A549 (cell line): ENCODE results near the gene COL26A1. TPM values are rescaled to one million over a fixed set of nuclear protein-coding genes. Genes with fewer than 3 reads are reported as not detected.

Experiments used
- ATAC-seq, 2 experiments: fragments of 200-7000 bp in 1 of 2; fragments of >200 bp in 1 of 2; cut with Nextera tagmentation in 1 of 2; cut with Tn5 transposase in 1 of 2; 3 replicates each; pipeline versions ENCODE4 v1.8.0 to v1.9.1; 2018 to 2020; ENCODE audit warnings: mild to moderate bottlenecking in 1 of 2, moderate library complexity in 1 of 2
- CTCF ChIA-PET: fragments of 300-600 bp; sonication (Branson Sonifier 250); formaldehyde crosslinking; extraction: SDS; loops from one replicate; lab custom pipeline; 2021; ENCODE audit warnings: antibody characterized with exemption, inconsistent platforms; lab: Yijun Ruan, JAX
- POLR2A ChIA-PET: fragments of 350-600 bp; formaldehyde crosslinking; extraction: SDS; loops from one replicate; lab custom pipeline; 2021; ENCODE audit warnings: antibody characterized with exemption, inconsistent platforms; lab: Yijun Ruan, JAX
- DNase-seq, 2 experiments: peaks; one replicate each; pipeline versions ENCODE4 v3.0.0 to v3.0.0-alpha.2; 2011 to 2016; ENCODE audit warnings: low read depth in 1 of 2, low spot score in 1 of 2
- FAIRE-seq: peaks from 2 replicates; lab custom pipeline; 2011; peaks lifted over from hg19 to GRCh38; lab: Jason Lieb, UNC
- H3K27ac ChIP-seq, 2 experiments: fragments of >200 bp; sonication (Bioruptor Twin); formaldehyde crosslinking; 3 replicates each; pipeline ENCODE4 v1.5.1; 2016 to 2017
- H3K4me1 ChIP-seq: fragments of >200 bp; sonication (Bioruptor Twin); formaldehyde crosslinking; 3 replicates; pipeline ENCODE4 v1.6.1; 2016
- H3K4me2 ChIP-seq: fragments of >200 bp; sonication (Bioruptor Twin); formaldehyde crosslinking; 3 replicates; pipeline ENCODE4 v1.6.1; 2016
- H3K4me3 ChIP-seq: fragments of >200 bp; sonication (Bioruptor Twin); formaldehyde crosslinking; 3 replicates; pipeline ENCODE4 v1.5.1; 2016
- H3K9me3 ChIP-seq: fragments of >200 bp; sonication (Bioruptor Twin); formaldehyde crosslinking; 3 replicates; pipeline ENCODE4 v1.6.1; 2016
- BCL3 ChIP-seq: fragments of >200 bp; sonication (Bioruptor Twin); formaldehyde crosslinking; IDR thresholded peaks from 3 replicates; pipeline ENCODE4 v1.6.1; 2016
- CBX2 ChIP-seq: fragments of 200-600 bp; sonication (generic); IDR thresholded peaks from 2 replicates; pipeline ENCODE4 v1.6.1; 2016; ENCODE audit warnings: low read depth, mild to moderate bottlenecking, borderline replicate concordance
- CBX8 ChIP-seq: fragments of 200-600 bp; sonication (generic); IDR thresholded peaks from 2 replicates; pipeline ENCODE4 v1.6.1; 2016
- CHD4 ChIP-seq: fragments of 200-600 bp; sonication (generic); IDR thresholded peaks from 2 replicates; pipeline ENCODE4 v1.6.1; 2016; ENCODE audit warnings: antibody characterized with exemption, mild to moderate bottlenecking, borderline replicate concordance
- E2F6 ChIP-seq: IDR thresholded peaks from 2 replicates; pipeline ENCODE4 v1.6.1; 2012; ENCODE audit warnings: low read depth, borderline replicate concordance
- EHMT2 ChIP-seq: fragments of 200-600 bp; sonication (generic); IDR thresholded peaks from 2 replicates; pipeline ENCODE4 v1.6.1; 2016; ENCODE audit warnings: antibody characterized with exemption, low read depth, mild to moderate bottlenecking, moderate library complexity
- FOSB ChIP-seq: fragments of 250-450 bp; sonication (Bioruptor Pico); IDR thresholded peaks from 2 replicates; pipeline ENCODE4 v1.5.0; 2020; ENCODE audit warnings: mild to moderate bottlenecking, moderate library complexity
- FOXS1 ChIP-seq: fragments of 250-450 bp; sonication (Bioruptor Pico); IDR thresholded peaks from 2 replicates; pipeline ENCODE4 v1.5.0; 2020; ENCODE audit warnings: mild to moderate bottlenecking, moderate library complexity
- HEYL ChIP-seq: fragments of 250-450 bp; sonication (Bioruptor Pico); IDR thresholded peaks from 2 replicates; pipeline ENCODE4 v1.8.0; 2021; ENCODE audit warnings: mild to moderate bottlenecking, moderate library complexity
- HMGXB4 ChIP-seq: fragments of 250-450 bp; sonication (Bioruptor Pico); IDR thresholded peaks from 2 replicates; pipeline ENCODE4 v1.5.0; 2021; ENCODE audit warnings: mild to moderate bottlenecking, moderate library complexity, borderline replicate concordance
- HOXA7 ChIP-seq: fragments of 250-450 bp; sonication (Bioruptor Pico); IDR thresholded peaks from 2 replicates; pipeline ENCODE4 v1.5.0; 2020; ENCODE audit warnings: mild to moderate bottlenecking, moderate library complexity
- HOXB13 ChIP-seq: fragments of 250-450 bp; sonication (Bioruptor Pico); IDR thresholded peaks from 2 replicates; pipeline ENCODE4 v1.5.0; 2020; ENCODE audit warnings: low read depth, mild to moderate bottlenecking, moderate library complexity
- KDM1A ChIP-seq: fragments of 200-600 bp; sonication (generic); IDR thresholded peaks from 2 replicates; pipeline ENCODE4 v1.6.1; 2016; ENCODE audit warnings: low read depth, mild to moderate bottlenecking
- KDM5A ChIP-seq: fragments of 200-600 bp; sonication (generic); IDR thresholded peaks from 2 replicates; pipeline ENCODE4 v1.6.1; 2016; ENCODE audit warnings: antibody characterized with exemption, mild to moderate bottlenecking
- MAFK ChIP-seq: fragments of 450-650 bp; IDR thresholded peaks from 2 replicates; pipeline ENCODE4 v1.6.1; 2014; ENCODE audit not compliant: partially characterized antibody
- MAX ChIP-seq: IDR thresholded peaks from 2 replicates; pipeline ENCODE4 v1.6.1; 2012
- NFE2L2 ChIP-seq: fragments of 150-350 bp; conservative IDR thresholded peaks from 2 replicates; pipeline ENCODE4 v1.6.1; 2014; ENCODE audit warnings: low read length
- NPAS2 ChIP-seq: fragments of 250-450 bp; sonication (Bioruptor Pico); IDR thresholded peaks from 2 replicates; pipeline ENCODE4 v1.8.0; 2022; ENCODE audit warnings: mild to moderate bottlenecking, moderate library complexity, borderline replicate concordance
- POLR2A ChIP-seq: IDR thresholded peaks from 2 replicates; pipeline ENCODE4 v1.6.1; 2012; ENCODE audit warnings: mild to moderate bottlenecking, low read length
- POLR2AphosphoS2 ChIP-seq: conservative IDR thresholded peaks from 2 replicates; pipeline ENCODE4 v1.6.1; 2012; ENCODE audit warnings: low read length, improper control_type of control experiment, inconsistent platforms
- RCOR1 ChIP-seq: fragments of 150-350 bp; IDR thresholded peaks from 2 replicates; pipeline ENCODE4 v1.6.1; 2014; ENCODE audit warnings: antibody characterized with exemption, low read length, low read depth
- TFCP2L1 ChIP-seq: fragments of 250-450 bp; sonication (Bioruptor Pico); IDR thresholded peaks from 2 replicates; pipeline ENCODE4 v1.5.0; 2021; ENCODE audit warnings: mild to moderate bottlenecking
- TP53 ChIP-seq: fragments of 250-450 bp; sonication (Bioruptor Pico); IDR thresholded peaks from 2 replicates; pipeline ENCODE4 v1.5.0; 2021; ENCODE audit warnings: mild to moderate bottlenecking, moderate library complexity
- ZFP36 ChIP-seq: fragments of 450-650 bp; IDR thresholded peaks from 2 replicates; pipeline ENCODE4 v1.6.1; 2014; ENCODE audit warnings: borderline replicate concordance; ENCODE audit not compliant: partially characterized antibody
- ZNF302 ChIP-seq: fragments of 250-450 bp; sonication (Bioruptor Pico); IDR thresholded peaks from 2 replicates; pipeline ENCODE4 v1.9.0; 2021; ENCODE audit warnings: inconsistent platforms, mild to moderate bottlenecking, moderate library complexity
- WGBS: methylation state at CpG from one replicate; pipeline ENCODE4 v1.1.6; 2017; ENCODE audit errors: missing lambda C conversion rate; 5-methylcytosine and 5-hydroxymethylcytosine counted together
- polyA plus RNA-seq, 4 experiments: library from polyadenylated mRNA; depleted of rRNA in 3 of 4; stranded (reverse); fragments of >200 nt; fragmentation: RNase III in 1 of 4; extraction: RNeasy Plus Mini Kit Qiagen cat#74134 plus additional on column Dnase treatment in 1 of 4; gene quantifications; 2 replicates in 3 of 4; 3 replicates in 1 of 4; pipeline ENCODE4 v1.2.3, GENCODE V29; 2011 to 2017

Gene COL26A1
- polyA plus RNA-seq, 2 of the 4 experiments (the other 2 are of a cell fraction) = 0.52 to 1.4 TPM

GRCh38 chr7:101522021-101522420 lies 159.3 kb downstream of the COL26A1 start:
- DNase-seq (no peak), ATAC-seq (no peak), FAIRE-seq (no peak)
- Histone ChIP-seq H3K4me2 (no peak overlapping the region), H3K27ac (no peak overlapping the region), H3K4me3 (no peak overlapping the region), H3K9me3 (peaks cover 10% of the 10 kb centered on the region; the same call in 2 of the 3 replicates), H3K4me1 (no peaks in the 10 kb centered on the region)
- CTCF ChIA-PET = interaction anchor here (1.0 to 1.5 kb wide), 3 partner anchors 14 to 207 kb away, joined by 3 to 7 read pairs (median 4); no protein-coding TSS in a partner anchor
- 12% methylated on average over 5 of the region's 5 CpGs for WGBS
- POLR2A ChIA-PET = no interaction called here
- no peak for TF ChIP-seq FOSB (CRISPR knock-in tag)
- peak; percentile 54 for TF ChIP-seq ZFP36
- no peak for TF ChIP-seq NFE2L2

GRCh38 chr7:101527844-101528667 lies 165.4 kb downstream of the COL26A1 start:
- no peaks in the 10 kb centered on the region for H3K4me1 ChIP-seq
- WGBS = 68% methylated on average over 12 of the region's 13 CpGs
- TF ChIP-seq HMGXB4 (CRISPR knock-in tag) = no peak
- no peak for TF ChIP-seq CHD4
- TF ChIP-seq MAFK = no peak
- no peak for TF ChIP-seq CBX2
- TF ChIP-seq HEYL (CRISPR knock-in tag) = no peak
- ATAC-seq = peak in 1 of 2 experiments; percentile 26; a peak in 2 of 6 replicates
- H3K27ac ChIP-seq = no peak overlapping the region
- no peak for FAIRE-seq
- ChIA-PET CTCF (interaction anchor here (0.7 to 1.9 kb wide), 3 partner anchors 8 to 20 kb away, joined by 3 to 12 read pairs (median 4); no protein-coding TSS in a partner anchor), POLR2A (no interaction called here)
- H3K9me3 ChIP-seq = peaks cover 10% of the 10 kb centered on the region; the same call in 2 of the 3 replicates
- no peak overlapping the region for H3K4me2 ChIP-seq
- no peak for DNase-seq
- H3K4me3 ChIP-seq = no peak overlapping the region

- no peaks in the 10 kb centered on the region for H3K4me1 ChIP-seq
- CTCF ChIA-PET = interaction anchor here (1.2 to 1.9 kb wide), 2 partner anchors 8 to 13 kb away, joined by 6 to 12 read pairs; no protein-coding TSS in a partner anchor
- WGBS = 34% methylated on average over 4 of the region's 4 CpGs
- no peak for DNase-seq
- no peak for FAIRE-seq
- peaks cover 4% of the 10 kb centered on the region; the same call in 1 of the 3 replicates for H3K9me3 ChIP-seq
- TF ChIP-seq BCL3 = no peak
- no peak for TF ChIP-seq NPAS2 (CRISPR knock-in tag)
- no peak for TF ChIP-seq KDM5A
- no peak for TF ChIP-seq KDM1A
- TF ChIP-seq CBX8 = no peak
- no peak for TF ChIP-seq POLR2A
- no peak for TF ChIP-seq FOXS1 (CRISPR knock-in tag)
- no peak for TF ChIP-seq ZFP36
- TF ChIP-seq HOXB13 = no peak
- TF ChIP-seq MAX = no peak
- no peak for TF ChIP-seq TP53 (CRISPR knock-in tag)
- TF ChIP-seq EHMT2 = no peak
- TF ChIP-seq CBX2 = no peak
- TF ChIP-seq RCOR1 = no peak
- no peak for TF ChIP-seq ZNF302 (CRISPR knock-in tag)
- TF ChIP-seq E2F6 = no peak
- no peak for TF ChIP-seq POLR2AphosphoS2
- no peak for TF ChIP-seq TFCP2L1 (CRISPR knock-in tag)
- TF ChIP-seq HOXA7 = no peak
- no peak overlapping the region for H3K4me3 ChIP-seq
- no peak overlapping the region for H3K4me2 ChIP-seq
- no peak for ATAC-seq
- POLR2A ChIA-PET = no interaction called here
- H3K27ac ChIP-seq = no peak overlapping the region
Measured at GRCh38 chr7:101529560-101529959, 166.9 kb downstream of the COL26A1 start.
